Neural crest cell (in vitro differentiated cells): ENCODE data around the gene HSP90AB1. TPM values are rescaled to one million over a fixed set of nuclear protein-coding genes. Genes with fewer than 3 reads are reported as not detected.
A peak's percentile ranks its signal among the peaks of the same experiment; 100 is the strongest.

ENCODE experiments used
- DNase-seq: peaks from one replicate; pipeline ENCODE4 v3.0.0; 2021; ENCODE audit warnings: low read depth, mixed read lengths, low spot score
- H3K27ac Mint-ChIP-seq: one replicate; pipeline ENCODE4 v1.8.0; 2021; ENCODE audit warnings: mild to moderate bottlenecking, mixed read lengths; ENCODE audit not compliant: unreplicated experiment
- H3K27me3 Mint-ChIP-seq: 2 replicates; pipeline ENCODE4 v1.8.0; 2021; ENCODE audit warnings: low read depth, mild to moderate bottlenecking, mixed read lengths
- H3K36me3 Mint-ChIP-seq: 2 replicates; pipeline ENCODE4 v1.8.0; 2021; ENCODE audit warnings: low read depth, mild to moderate bottlenecking, mixed read lengths
- H3K4me1 Mint-ChIP-seq: 2 replicates; pipeline ENCODE4 v1.8.0; 2021; ENCODE audit warnings: mixed read lengths
- H3K4me3 Mint-ChIP-seq: one replicate; pipeline ENCODE4 v1.8.0; 2021; ENCODE audit warnings: mild to moderate bottlenecking, mixed read lengths
- H3K9me3 Mint-ChIP-seq: 2 replicates; pipeline ENCODE4 v1.8.0; 2021; ENCODE audit warnings: mixed read lengths
- CTCF ChIP-seq: fragments of 200-600 bp; sonication (generic); conservative IDR thresholded peaks from 2 replicates; pipeline ENCODE4 v1.5.0; 2021; ENCODE audit warnings: antibody characterized with exemption, mild to moderate bottlenecking
- total RNA-seq: library from RNA; stranded (reverse); gene quantifications from 2 replicates; pipeline ENCODE4 v1.2.1, GENCODE V29; 2021

HSP90AB1 gene
- total RNA-seq, 1 donor from 2014 or later: 1,508 TPM

GRCh38 chr6:44276667-44277640 lies 30.1 kb downstream of the HSP90AB1 start:
- Mint-ChIP-seq H3K9me3 (no peaks in the 10 kb centered on the region), H3K27me3 (peaks cover 21% of the 10 kb centered on the region), H3K4me3 (peak overlapping the region; percentile 38), H3K36me3 (peaks cover 4% of the 10 kb centered on the region), H3K4me1 (peaks cover 14% of the 10 kb centered on the region), H3K27ac (peak overlapping the region; percentile 84)
- DNase-seq: no peak
- TF ChIP-seq CTCF: no peak

DNA sequence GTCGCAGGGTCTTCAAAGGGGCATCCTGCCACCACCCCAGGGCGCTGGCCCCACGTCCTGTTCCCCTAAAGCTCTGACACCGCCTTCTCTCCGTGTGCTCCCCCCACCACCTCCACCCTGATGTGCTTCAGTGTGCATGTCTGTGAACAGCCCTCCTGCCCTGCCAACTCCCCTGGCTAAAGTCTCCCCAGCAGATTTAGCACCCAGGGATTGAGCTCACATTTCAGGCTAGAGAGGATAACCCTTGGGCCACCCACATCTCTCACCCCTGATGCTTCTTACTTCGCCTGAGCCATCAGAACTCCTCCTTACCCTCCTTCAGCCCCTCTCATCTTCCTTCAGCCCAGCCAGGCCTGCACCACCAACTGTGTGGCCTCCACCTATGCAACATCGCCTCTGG lies 30.9 kb downstream of the HSP90AB1 start:
- peaks cover 23% of the 10 kb centered on the region for H3K27me3 Mint-ChIP-seq

DNA sequence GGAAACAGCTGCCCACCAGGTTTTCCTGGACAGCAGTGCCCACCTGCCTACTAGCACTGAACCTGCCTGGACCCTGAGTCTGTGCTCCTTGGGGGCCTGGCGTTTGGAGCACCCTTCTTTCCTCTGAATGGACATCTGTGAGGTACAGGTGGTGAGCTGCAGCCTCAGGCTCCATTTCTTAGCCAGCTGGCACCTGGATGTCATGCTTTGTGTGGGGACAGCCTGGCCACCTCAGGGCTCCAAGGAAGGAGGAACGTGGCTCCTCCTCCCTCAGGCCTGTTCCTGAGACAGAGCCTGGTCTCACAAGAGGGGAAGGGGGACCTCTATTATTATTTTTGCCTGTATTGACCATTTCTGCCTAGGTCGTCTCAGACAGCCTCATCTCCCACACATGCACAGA lies 31.4 kb downstream of the HSP90AB1 start:
- H3K27ac Mint-ChIP-seq: no peak overlapping the region
- peaks cover 6% of the 10 kb centered on the region for H3K4me1 Mint-ChIP-seq
- peaks cover 4% of the 10 kb centered on the region for H3K36me3 Mint-ChIP-seq
- no peak for DNase-seq
- no peak for TF ChIP-seq CTCF
- peaks cover 23% of the 10 kb centered on the region for H3K27me3 Mint-ChIP-seq
- H3K9me3 Mint-ChIP-seq: no peaks in the 10 kb centered on the region
- H3K4me3 Mint-ChIP-seq: no peak overlapping the region

More for the DNA sequence above, 30.9 kb downstream of the HSP90AB1 start:
- DNase-seq: no peak
- Mint-ChIP-seq H3K4me1 (peaks cover 7% of the 10 kb centered on the region), H3K27ac (no peak overlapping the region), H3K4me3 (no peak overlapping the region), H3K9me3 (no peaks in the 10 kb centered on the region), H3K36me3 (peaks cover 4% of the 10 kb centered on the region)
- no peak for TF ChIP-seq CTCF

- TF ChIP-seq CTCF: no peak
- Mint-ChIP-seq H3K36me3 (peaks cover 4% of the 10 kb centered on the region), H3K4me1 (peaks cover 6% of the 10 kb centered on the region), H3K27ac (peak overlapping the region; percentile 62), H3K9me3 (no peaks in the 10 kb centered on the region), H3K27me3 (peaks cover 31% of the 10 kb centered on the region), H3K4me3 (no peak overlapping the region)
- no peak for DNase-seq
Observed at GRCh38 chr6:44278774-44279697, 32.1 kb downstream of the HSP90AB1 start.

GRCh38 chr6:44284121-44284520 lies 37.2 kb downstream of the HSP90AB1 start:
- peaks cover 71% of the 10 kb centered on the region for H3K27me3 Mint-ChIP-seq
- H3K36me3 Mint-ChIP-seq: no peaks in the 10 kb centered on the region
- no peaks in the 10 kb centered on the region for H3K4me1 Mint-ChIP-seq
- DNase-seq: no peak
- no peak for TF ChIP-seq CTCF
- no peaks in the 10 kb centered on the region for H3K9me3 Mint-ChIP-seq
- H3K27ac Mint-ChIP-seq: no peak overlapping the region
- no peak overlapping the region for H3K4me3 Mint-ChIP-seq
